Parathyroid adenoma (tissue), 2 donors: Measurements from ENCODE around the gene DYNC2I2.

Experiments
- H2AFZ ChIP-seq: fragments of 300-600 bp; sonication (generic); one replicate; pipeline ENCODE4 v1.7.0; 2017; ENCODE audit warnings: antibody characterized with exemption, mild to moderate bottlenecking
- H3K27ac ChIP-seq: fragments of 300-600 bp; sonication (generic); one replicate; pipeline ENCODE4 v1.7.0; 2017
- H3K27me3 ChIP-seq: fragments of 300-600 bp; sonication (generic); one replicate; pipeline ENCODE4 v1.7.0; 2017; ENCODE audit warnings: low read length; ENCODE audit not compliant: control insufficient read depth, insufficient read depth
- H3K36me3 ChIP-seq: fragments of 300-600 bp; sonication (generic); one replicate; pipeline ENCODE4 v1.7.0; 2017; ENCODE audit warnings: low read length; ENCODE audit not compliant: control insufficient read depth, insufficient read depth
- H3K4me1 ChIP-seq: fragments of 300-600 bp; sonication (generic); one replicate; pipeline ENCODE4 v1.7.0; 2017; ENCODE audit warnings: control low read depth
- H3K4me2 ChIP-seq: fragments of 300-600 bp; sonication (generic); one replicate; pipeline ENCODE4 v1.7.0; 2017; ENCODE audit warnings: low read length
- H3K4me3 ChIP-seq: fragments of 300-600 bp; sonication (generic); one replicate; pipeline ENCODE4 v1.7.0; 2017; ENCODE audit warnings: low read depth, low read length
- H3K79me2 ChIP-seq: fragments of 300-600 bp; sonication (generic); one replicate; pipeline ENCODE4 v1.7.0; 2017; ENCODE audit warnings: control low read depth
- H3K9ac ChIP-seq: fragments of 300-600 bp; sonication (generic); one replicate; pipeline ENCODE4 v1.7.0; 2017; ENCODE audit warnings: mild to moderate bottlenecking
- H3K9me3 ChIP-seq: fragments of 300-600 bp; sonication (generic); one replicate; pipeline ENCODE4 v1.7.0; 2017; ENCODE audit warnings: low read length; ENCODE audit not compliant: control insufficient read depth
- TF ChIP-seq, protein P1 (sequence below): fragments of 300-600 bp; sonication (generic); IDR thresholded peaks from one replicate; pipeline ENCODE4 v1.7.0; 2017; ENCODE audit warnings: antibody characterized with exemption, mild to moderate bottlenecking
- donor health status: primary hyperparathyroidism.

The DYNC2I2 gene

DNA sequence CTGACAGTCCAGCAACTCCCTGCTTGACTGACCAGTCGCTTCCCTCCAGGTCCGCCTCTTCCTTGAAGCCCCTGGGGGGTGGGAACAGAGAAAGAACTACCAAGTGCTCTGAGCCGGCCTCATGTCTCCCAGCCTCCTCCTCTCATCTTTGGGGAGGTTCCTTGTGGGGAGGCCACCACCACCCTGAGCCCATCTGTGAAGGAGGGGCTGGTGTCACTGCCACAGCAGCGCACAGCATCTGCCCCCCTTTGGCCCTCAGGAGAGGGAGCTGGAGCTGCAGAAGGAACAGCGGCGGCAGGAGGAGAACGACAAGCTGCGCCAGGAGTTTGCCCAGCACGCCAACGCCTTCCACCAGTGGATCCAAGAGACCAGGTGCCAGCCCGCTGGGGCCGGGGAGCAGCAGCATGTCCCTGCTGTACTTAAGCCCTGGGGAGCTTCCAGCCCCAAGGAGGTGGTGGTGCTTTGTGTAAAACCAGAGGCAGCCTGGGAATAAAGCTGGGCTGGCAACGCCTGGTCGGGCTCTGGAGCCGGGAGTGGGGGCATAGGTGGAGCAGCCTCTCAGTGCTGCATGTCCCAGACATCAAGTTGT, 29.4 kb downstream of the DYNC2I2 start:
- H3K4me1 ChIP-seq = no peaks in the 10 kb centered on the region
- H3K27me3 ChIP-seq = no peaks in the 10 kb centered on the region
- no peaks in the 10 kb centered on the region for H3K79me2 ChIP-seq
- no peak overlapping the region for H3K9ac ChIP-seq
- H3K36me3 ChIP-seq = no peaks in the 10 kb centered on the region
- H3K4me3 ChIP-seq = no peak overlapping the region
- TF ChIP-seq, protein P1, sequence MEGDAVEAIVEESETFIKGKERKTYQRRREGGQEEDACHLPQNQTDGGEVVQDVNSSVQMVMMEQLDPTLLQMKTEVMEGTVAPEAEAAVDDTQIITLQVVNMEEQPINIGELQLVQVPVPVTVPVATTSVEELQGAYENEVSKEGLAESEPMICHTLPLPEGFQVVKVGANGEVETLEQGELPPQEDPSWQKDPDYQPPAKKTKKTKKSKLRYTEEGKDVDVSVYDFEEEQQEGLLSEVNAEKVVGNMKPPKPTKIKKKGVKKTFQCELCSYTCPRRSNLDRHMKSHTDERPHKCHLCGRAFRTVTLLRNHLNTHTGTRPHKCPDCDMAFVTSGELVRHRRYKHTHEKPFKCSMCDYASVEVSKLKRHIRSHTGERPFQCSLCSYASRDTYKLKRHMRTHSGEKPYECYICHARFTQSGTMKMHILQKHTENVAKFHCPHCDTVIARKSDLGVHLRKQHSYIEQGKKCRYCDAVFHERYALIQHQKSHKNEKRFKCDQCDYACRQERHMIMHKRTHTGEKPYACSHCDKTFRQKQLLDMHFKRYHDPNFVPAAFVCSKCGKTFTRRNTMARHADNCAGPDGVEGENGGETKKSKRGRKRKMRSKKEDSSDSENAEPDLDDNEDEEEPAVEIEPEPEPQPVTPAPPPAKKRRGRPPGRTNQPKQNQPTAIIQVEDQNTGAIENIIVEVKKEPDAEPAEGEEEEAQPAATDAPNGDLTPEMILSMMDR = no peak
- no peak overlapping the region for H2AFZ ChIP-seq
- no peaks in the 10 kb centered on the region for H3K9me3 ChIP-seq
- H3K27ac ChIP-seq = no peak overlapping the region
- H3K4me2 ChIP-seq = no peak overlapping the region

DNA sequence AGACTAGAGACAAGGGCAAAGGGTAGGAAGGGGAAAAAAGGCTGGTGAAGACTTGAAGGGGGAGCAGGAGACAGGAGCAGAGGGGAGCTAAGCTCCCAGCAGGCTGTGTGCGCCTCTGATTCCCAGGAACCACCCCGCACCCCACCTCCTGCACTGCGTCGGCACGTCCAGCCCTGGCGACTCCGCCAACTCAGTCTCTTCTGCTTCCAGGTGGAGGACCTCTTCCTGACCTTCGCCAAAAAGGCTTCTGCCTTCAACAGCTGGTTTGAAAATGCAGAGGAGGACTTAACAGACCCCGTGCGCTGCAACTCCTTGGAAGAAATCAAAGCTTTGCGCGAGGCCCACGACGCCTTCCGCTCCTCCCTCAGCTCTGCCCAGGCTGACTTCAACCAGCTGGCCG, 30.5 kb downstream of the DYNC2I2 start:
- Histone ChIP-seq H3K4me2 (no peak overlapping the region), H3K27me3 (no peaks in the 10 kb centered on the region), H3K4me1 (no peaks in the 10 kb centered on the region), H3K9me3 (no peaks in the 10 kb centered on the region), H3K4me3 (no peak overlapping the region), H3K9ac (no peak overlapping the region), H3K36me3 (no peaks in the 10 kb centered on the region), H3K79me2 (no peaks in the 10 kb centered on the region), H2AFZ (no peak overlapping the region), H3K27ac (no peak overlapping the region)
- TF ChIP-seq, protein P1 = no peak

DNA sequence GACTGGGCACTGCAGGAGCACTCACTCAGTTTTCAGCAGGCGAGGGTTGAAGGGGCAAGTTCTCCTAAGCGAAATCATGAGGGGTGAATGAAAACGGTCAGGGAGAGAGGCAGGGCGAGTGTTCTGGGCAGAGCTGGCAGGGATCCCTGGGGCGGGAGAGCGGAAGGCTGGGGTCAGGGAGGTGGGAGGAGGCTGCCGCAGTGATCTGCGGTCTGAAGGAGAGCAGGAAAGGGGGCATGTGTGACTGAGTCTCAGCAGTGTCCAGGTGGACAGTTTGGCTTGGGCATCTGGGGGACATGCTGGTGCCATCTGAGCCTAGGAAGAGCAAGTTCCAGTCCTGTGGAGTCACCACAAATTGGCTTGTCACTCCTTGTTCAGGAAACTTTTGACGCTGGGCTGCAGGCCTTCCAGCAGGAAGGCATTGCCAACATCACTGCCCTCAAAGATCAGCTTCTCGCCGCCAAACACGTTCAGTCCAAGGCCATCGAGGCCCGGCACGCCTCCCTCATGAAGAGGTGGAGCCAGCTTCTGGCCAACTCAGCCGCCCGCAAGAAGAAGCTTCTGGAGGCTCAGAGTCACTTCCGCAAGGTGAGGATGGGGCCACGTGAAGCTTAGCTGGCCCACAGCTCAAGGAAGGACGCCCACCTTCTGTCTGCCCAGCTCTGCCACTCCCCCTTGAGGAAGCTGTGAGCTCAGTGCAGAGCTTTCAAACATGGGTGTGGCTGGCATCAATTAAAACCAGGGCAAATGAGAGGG, 31.1 kb downstream of the DYNC2I2 start:
- TF ChIP-seq, protein P1 = no peak
- Histone ChIP-seq H3K9ac (no peak overlapping the region), H3K27ac (no peak overlapping the region)

DNA sequence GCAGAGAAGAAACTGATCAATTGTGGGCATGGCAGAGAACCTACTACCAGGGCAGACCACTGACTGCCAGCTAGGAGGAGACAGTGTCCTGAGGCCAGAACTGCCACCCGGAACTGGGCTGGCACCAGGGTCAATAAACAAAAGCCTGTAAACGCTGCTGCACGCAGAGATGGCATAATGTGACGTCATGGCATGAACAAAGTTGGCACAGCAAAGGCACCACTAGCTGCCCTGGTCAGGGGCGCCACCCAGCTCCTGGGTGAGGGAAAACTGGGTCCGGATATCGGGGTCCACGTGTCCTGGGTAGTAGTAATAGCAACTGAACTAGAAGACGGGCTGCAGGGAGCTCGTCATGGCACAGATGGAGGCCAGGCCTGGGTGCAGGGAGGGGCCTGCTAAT, 32.1 kb downstream of the DYNC2I2 start:
- H3K4me1 ChIP-seq = no peaks in the 10 kb centered on the region
- no peak overlapping the region for H3K4me2 ChIP-seq
- no peaks in the 10 kb centered on the region for H3K27me3 ChIP-seq
- no peak overlapping the region for H3K4me3 ChIP-seq
- H2AFZ ChIP-seq = no peak overlapping the region
- H3K27ac ChIP-seq = no peak overlapping the region
- no peaks in the 10 kb centered on the region for H3K79me2 ChIP-seq
- H3K36me3 ChIP-seq = no peaks in the 10 kb centered on the region
- H3K9me3 ChIP-seq = no peaks in the 10 kb centered on the region
- no peak overlapping the region for H3K9ac ChIP-seq
- TF ChIP-seq, protein P1 = no peak

More for the DNA sequence above, 31.1 kb downstream of the DYNC2I2 start:
- H2AFZ ChIP-seq = no peak overlapping the region
- H3K79me2 ChIP-seq = no peaks in the 10 kb centered on the region
- no peak overlapping the region for H3K4me2 ChIP-seq
- H3K4me3 ChIP-seq = no peak overlapping the region
- H3K36me3 ChIP-seq = no peaks in the 10 kb centered on the region
- no peaks in the 10 kb centered on the region for H3K27me3 ChIP-seq
- no peaks in the 10 kb centered on the region for H3K9me3 ChIP-seq
- no peaks in the 10 kb centered on the region for H3K4me1 ChIP-seq
